Testis (tissue), 3 donors: ENCODE data around the gene SCG2. TPM values are rescaled to one million over a fixed set of nuclear protein-coding genes. Genes with fewer than 3 reads are reported as not detected.

ENCODE experiments used
- DNase-seq: peaks from one replicate; pipeline ENCODE4 v3.0.0-alpha.2; 2019
- H3K27ac ChIP-seq, 2 donors: fragments of 200-600 bp; sonication (generic); one replicate each; pipeline ENCODE4 v1.5.1; 2019
- H3K27me3 ChIP-seq: fragments of 200-600 bp; sonication (generic); one replicate; pipeline ENCODE4 v1.5.1; 2019
- H3K36me3 ChIP-seq: fragments of 200-600 bp; sonication (generic); one replicate; pipeline ENCODE4 v1.5.1; 2017; ENCODE audit warnings: low read depth; ENCODE audit errors: missing control alignments
- H3K4me1 ChIP-seq: fragments of 200-600 bp; sonication (generic); one replicate; pipeline ENCODE4 v1.5.1; 2019
- H3K4me3 ChIP-seq, 2 donors: fragments of 200-600 bp; sonication (generic); one replicate each; pipeline ENCODE4 v1.5.1; 2017 to 2019
- H3K9me3 ChIP-seq: fragments of 200-600 bp; sonication (generic); one replicate; pipeline ENCODE4 v1.5.1; 2017
- POLR2A ChIP-seq: fragments of 450-650 bp; IDR thresholded peaks from one replicate; pipeline ENCODE4 v1.6.1; 2017; ENCODE audit warnings: antibody characterized with exemption, mild to moderate bottlenecking, moderate library complexity
- WGBS, 2 donors: methylation state at CpG; one replicate each; pipeline ENCODE4 v1.1.5; 2018; 5-methylcytosine and 5-hydroxymethylcytosine counted together
- intact Hi-C: fragments of 100-400 bp; cut with DNase I; formaldehyde crosslinking; loops from one replicate; pipeline ENCODE4 v1.15.1; 2023; ENCODE audit warnings: low total_unique reads
- polyA plus RNA-seq: library from polyadenylated mRNA; stranded (reverse); fragments of 350-450 nt; fragmentation: Illumina TruSeq; extraction: RNeasy Lipid Tissue Mini Kit (QIAGEN cat#74804); gene quantifications from one replicate; pipeline ENCODE4 v1.2.3, GENCODE V29; 2014; ENCODE audit warnings: low read depth, low replicate concordance; ENCODE audit not compliant: insufficient read depth
- total RNA-seq, 2 donors: library from RNA; depleted of rRNA; stranded (reverse); fragments of >200 nt; gene quantifications; one replicate each; pipeline ENCODE4 v1.2.3, GENCODE V29; 2016
- TF ChIP-seq, protein P1 (sequence below), 3 experiments: fragments of 450-650 bp in 2 of 3; fragments of 200-600 bp in 1 of 3; sonication (generic) in 1 of 3; IDR thresholded peaks; one replicate each; pipeline ENCODE4 v1.5.1; 2016 to 2019; ENCODE audit warnings: antibody characterized with exemption in 3 of 3, mild to moderate bottlenecking in 2 of 3, moderate library complexity in 1 of 3

The SCG2 gene
- total and polyA plus RNA-seq, 3 donors from 2014 or later: 0.31 to 1.2 (median 0.43) TPM

DNA sequence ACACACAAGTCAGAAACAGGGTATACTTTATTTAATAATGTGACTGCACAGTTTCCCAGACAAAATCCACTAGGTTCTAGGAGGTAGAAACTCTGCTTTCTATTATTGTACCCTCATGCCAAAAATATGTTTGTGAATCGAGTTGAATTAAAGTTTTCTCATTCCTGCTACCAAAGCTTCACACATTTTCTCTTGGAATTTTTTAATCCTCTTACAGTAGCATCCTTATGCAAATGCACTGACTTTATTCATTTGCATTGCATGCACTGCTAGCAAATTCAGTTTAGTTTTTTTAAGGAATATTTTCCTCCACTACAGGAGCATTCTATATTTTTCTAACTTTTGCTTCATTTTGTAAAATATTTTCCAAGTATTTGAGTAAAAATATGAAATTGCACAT is 4.8 kb upstream of the SCG2 start:
- Histone ChIP-seq H3K9me3 (no peaks in the 10 kb centered on the region), H3K36me3 (no peaks in the 10 kb centered on the region), H3K4me1 (no peaks in the 10 kb centered on the region), H3K27ac (no peak overlapping the region), H3K27me3 (no peaks in the 10 kb centered on the region), H3K4me3 (no peak overlapping the region)
- WGBS, 2 donors: 63 to 72% methylated on average over 1 of the region's 1 CpG
- TF ChIP-seq POLR2A: no peak
- TF ChIP-seq, protein P1, sequence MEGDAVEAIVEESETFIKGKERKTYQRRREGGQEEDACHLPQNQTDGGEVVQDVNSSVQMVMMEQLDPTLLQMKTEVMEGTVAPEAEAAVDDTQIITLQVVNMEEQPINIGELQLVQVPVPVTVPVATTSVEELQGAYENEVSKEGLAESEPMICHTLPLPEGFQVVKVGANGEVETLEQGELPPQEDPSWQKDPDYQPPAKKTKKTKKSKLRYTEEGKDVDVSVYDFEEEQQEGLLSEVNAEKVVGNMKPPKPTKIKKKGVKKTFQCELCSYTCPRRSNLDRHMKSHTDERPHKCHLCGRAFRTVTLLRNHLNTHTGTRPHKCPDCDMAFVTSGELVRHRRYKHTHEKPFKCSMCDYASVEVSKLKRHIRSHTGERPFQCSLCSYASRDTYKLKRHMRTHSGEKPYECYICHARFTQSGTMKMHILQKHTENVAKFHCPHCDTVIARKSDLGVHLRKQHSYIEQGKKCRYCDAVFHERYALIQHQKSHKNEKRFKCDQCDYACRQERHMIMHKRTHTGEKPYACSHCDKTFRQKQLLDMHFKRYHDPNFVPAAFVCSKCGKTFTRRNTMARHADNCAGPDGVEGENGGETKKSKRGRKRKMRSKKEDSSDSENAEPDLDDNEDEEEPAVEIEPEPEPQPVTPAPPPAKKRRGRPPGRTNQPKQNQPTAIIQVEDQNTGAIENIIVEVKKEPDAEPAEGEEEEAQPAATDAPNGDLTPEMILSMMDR (IDR thresholded peaks at IDR 0.05): no peak
- intact Hi-C loops: no loop called here
- DNase-seq: no peak

DNA sequence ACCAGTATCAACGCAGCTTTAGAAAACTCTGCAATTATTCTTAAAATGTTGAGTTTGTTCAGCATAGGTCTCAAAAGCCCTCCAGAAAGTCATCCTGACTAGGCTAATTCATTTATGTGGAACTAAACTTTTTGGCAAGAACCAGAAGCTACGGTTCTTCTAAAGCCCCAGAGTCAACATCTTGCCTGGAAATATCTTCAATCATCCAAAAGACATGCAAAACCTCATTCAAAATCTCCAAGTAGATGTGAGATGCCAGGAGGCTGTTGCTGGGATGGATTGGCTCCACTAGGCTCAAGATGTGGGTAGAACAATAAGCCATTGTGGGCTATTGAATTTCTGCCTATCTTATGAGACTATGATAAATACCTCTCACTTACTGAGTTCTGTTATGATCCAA is 2.1 kb upstream of the SCG2 start:
- no peaks in the 10 kb centered on the region for H3K27me3 ChIP-seq
- H3K9me3 ChIP-seq: no peaks in the 10 kb centered on the region
- WGBS, 2 donors: 93 to 95% methylated on average over 2 of the region's 2 CpGs
- H3K27ac ChIP-seq: no peak overlapping the region
- no peaks in the 10 kb centered on the region for H3K36me3 ChIP-seq
- H3K4me1 ChIP-seq: no peaks in the 10 kb centered on the region
- DNase-seq: no peak
- intact Hi-C loops: no loop called here
- TF ChIP-seq POLR2A: no peak
- TF ChIP-seq, protein P1 (IDR thresholded peaks at IDR 0.05): no peak
- no peak overlapping the region for H3K4me3 ChIP-seq

DNA sequence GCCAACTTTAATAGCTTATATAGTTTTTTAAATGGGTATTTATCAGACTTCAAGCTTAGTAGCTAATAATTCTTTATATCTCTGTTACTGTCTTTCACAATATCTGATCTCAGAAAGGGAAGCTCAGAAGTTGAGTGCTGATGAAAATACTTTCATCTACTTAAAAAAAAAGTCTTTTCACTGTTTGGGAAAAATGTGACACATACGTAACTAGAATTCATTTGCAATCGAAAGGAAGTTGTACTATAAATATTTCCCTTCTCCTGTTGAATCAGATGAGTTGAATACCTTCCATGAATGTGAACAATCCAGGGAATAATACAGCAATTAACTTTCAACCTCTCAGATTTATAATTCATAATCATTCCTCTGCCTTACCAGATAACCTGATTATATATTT is 811 bp upstream of the SCG2 start:
- H3K27ac ChIP-seq: no peak overlapping the region
- WGBS, 2 donors: 78 to 81% methylated on average over 2 of the region's 2 CpGs
- DNase-seq: no peak
- no peaks in the 10 kb centered on the region for H3K9me3 ChIP-seq
- no peaks in the 10 kb centered on the region for H3K27me3 ChIP-seq
- no peaks in the 10 kb centered on the region for H3K36me3 ChIP-seq
- no peak for TF ChIP-seq POLR2A
- TF ChIP-seq, protein P1 (IDR thresholded peaks at IDR 0.05): no peak
- no peak overlapping the region for H3K4me3 ChIP-seq
- H3K4me1 ChIP-seq: no peaks in the 10 kb centered on the region
- intact Hi-C loops: no loop called here

DNA sequence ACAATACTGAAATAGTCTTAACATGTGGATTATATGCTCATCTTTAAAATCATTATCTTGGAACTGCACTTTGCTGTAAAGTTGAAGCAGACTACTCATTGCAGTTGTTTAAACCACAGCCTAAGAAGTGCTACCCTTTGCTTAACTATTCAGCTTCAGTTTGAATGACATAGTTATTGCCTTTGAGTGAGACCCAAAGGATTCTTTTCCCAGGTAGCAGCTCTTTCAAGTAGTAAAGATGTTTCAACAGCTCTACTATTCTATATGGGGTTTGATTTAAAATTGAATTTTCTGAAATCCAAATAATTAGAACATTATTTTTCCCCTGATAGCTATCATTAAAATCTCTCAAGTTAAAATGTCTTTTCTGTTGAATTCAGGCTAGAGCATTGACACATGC is 1.1 kb downstream of the SCG2 start:
- intact Hi-C loops: no loop called here
- Histone ChIP-seq H3K4me1 (no peaks in the 10 kb centered on the region), H3K27me3 (no peaks in the 10 kb centered on the region), H3K36me3 (no peaks in the 10 kb centered on the region), H3K9me3 (no peaks in the 10 kb centered on the region), H3K27ac (no peak overlapping the region), H3K4me3 (no peak overlapping the region)
- TF ChIP-seq, protein P1 (IDR thresholded peaks at IDR 0.05): no peak
- TF ChIP-seq POLR2A: no peak
- no peak for DNase-seq

DNA sequence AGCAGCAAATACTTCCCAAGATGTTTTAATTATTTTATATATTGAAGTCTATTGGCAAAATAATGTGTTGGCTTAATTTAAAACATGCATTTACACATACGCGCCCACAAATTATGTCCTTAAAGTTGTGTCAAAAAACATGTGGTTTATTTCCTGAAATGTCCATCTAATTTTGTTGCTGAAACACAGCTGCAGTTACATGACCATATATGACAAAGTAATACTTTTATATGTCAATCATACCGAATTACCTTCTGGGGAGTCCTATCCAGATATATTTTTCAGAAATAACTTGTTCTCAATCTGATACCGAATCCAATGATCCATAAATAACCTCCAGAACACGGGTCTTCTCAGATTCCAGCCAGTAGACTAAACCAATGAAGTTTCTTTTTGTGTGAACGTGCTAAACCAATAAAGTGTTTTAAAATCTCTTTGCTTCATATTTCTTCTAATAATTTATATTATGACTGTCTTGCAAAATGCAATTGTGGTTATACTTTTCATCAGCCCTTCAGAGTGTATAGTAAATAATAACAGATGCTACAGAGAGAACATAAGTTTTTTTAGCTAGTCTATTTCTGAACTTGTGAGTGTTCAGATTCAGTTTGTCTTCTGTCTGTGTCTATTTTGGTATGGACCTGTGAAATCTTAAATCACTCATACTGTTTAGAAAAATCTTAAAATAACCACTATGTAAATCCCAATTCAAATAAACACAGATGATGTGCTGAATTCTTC is 2.4 kb downstream of the SCG2 start:
- TF ChIP-seq POLR2A: no peak
- TF ChIP-seq, protein P1 (IDR thresholded peaks at IDR 0.05): no peak
- no peaks in the 10 kb centered on the region for H3K9me3 ChIP-seq
- H3K4me1 ChIP-seq: no peaks in the 10 kb centered on the region
- WGBS, 2 donors: 72 to 76% methylated on average over 6 of the region's 6 CpGs
- DNase-seq: no peak
- H3K36me3 ChIP-seq: no peaks in the 10 kb centered on the region
- H3K27me3 ChIP-seq: no peaks in the 10 kb centered on the region
- no peak overlapping the region for H3K4me3 ChIP-seq
- intact Hi-C loops: no loop called here
- H3K27ac ChIP-seq: no peak overlapping the region
